NCI-H146 treated with DMSO at 0.1 percent for 48 hours (cell line): Measurements from ENCODE around the gene FAN1.
"Not testable (repeated sequence)": the region's sequence is repeated elsewhere in the genome, so short reads cannot be mapped to it uniquely, and the experiment has no call there.

Experiments
- DNase-seq: peaks from one replicate; lab custom pipeline; 2025; ENCODE audit not compliant: unreplicated experiment; lab: John Stamatoyannopoulos, UW

Gene FAN1

DNA sequence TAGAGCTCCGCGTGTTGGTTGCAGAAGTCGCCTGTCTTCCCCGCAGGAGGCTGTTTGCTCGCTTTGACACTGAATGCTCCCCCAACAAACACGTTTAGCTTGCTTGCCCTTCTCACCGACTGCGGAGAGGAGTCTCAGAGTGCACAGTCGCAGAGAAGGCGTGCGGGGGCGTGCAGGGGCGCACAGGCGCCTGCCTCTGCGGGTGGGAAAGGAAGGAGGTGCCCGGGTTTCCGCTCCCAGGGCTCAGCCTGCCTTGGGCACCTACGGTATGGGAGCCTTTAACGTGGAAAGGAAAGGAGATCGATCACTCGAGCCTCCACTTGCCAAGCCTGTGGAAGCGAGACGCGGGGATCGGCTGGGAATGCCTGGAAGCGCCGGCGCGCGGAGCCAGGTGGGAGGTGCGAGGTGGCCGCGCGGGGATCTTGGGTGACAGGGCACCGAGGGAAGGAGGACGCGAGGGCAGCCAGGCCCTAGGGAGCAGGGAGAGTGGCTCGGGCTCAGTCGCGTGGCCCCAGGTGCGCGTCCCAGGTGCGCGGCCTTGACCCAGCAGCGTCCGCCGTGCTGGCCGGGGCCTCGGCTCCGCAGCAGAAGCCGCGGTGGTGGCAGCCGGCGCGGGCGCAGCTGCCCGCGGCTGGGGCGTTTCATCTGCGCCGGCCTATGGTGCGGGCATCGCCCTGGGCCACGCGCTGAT is at the start of gene FAN1:
Gene FAN1 (plus strand): TSS at position 419 of the 691 bp plus-strand sequence. CDS start 749 bp downstream, outside the sequence.
- peak; percentile 55 for DNase-seq

- DNase-seq, result no peak
Observed at GRCh38 chr15:30859091-30859874, 44.4 kb upstream of the FAN1 start.

DNA sequence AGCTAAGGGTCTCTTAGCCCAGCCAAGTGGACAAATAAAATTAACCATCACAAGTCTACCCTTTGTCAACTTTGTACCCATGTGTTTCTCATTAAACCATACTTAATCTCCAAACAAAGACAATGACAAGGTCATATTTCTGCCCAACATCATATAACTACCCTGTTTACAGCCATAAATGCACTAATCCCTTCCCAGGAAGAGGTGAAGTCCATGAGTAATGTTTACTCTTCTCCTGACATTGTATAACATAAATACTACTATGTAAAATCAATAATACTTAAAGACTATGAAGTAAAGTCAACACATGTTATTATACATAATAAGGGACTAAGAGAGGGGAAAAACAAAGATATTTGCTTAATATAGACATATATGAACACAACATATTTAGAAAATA is 38.5 kb upstream of the FAN1 start:
- peak; percentile 31 for DNase-seq

GRCh38 chr15:30870681-30871080 is 33.0 kb upstream of the FAN1 start:
- no peak for DNase-seq

GRCh38 chr15:30872341-30872748 is 31.4 kb upstream of the FAN1 start:
- DNase-seq, result no peak

GRCh38 chr15:30877070-30877469 is 26.6 kb upstream of the FAN1 start:
- no peak for DNase-seq

DNA sequence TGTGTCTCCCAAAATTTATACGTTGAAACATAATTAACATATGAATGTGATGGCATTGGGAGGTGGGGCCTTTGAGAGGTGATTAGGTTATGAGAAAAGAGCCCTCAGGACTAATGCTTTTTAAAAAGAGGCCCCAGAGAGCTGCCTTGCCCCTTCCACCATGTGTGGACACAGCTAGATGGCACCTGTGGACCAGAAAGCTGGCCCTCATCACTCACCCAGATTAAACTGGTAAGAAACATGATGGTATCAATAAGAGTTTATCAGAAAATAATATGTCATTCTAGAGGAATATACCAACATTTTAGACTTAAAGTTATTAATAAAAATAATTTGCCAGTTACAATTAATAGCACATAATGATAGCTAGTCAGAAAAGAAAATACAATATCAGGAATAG is 25.2 kb upstream of the FAN1 start:
- no peak for DNase-seq

GRCh38 chr15:30882849-30883433 is 20.8 kb upstream of the FAN1 start:
- DNase-seq, result no peak

GRCh38 chr15:30883666-30884065 is 20.0 kb upstream of the FAN1 start:
- DNase-seq, result not testable (repeated sequence)

- DNase-seq, result no peak
Observed at GRCh38 chr15:30885814-30886213, 17.9 kb upstream of the FAN1 start.

- DNase-seq, result no peak
Observed at GRCh38 chr15:30889196-30889595, 14.5 kb upstream of the FAN1 start.

DNA sequence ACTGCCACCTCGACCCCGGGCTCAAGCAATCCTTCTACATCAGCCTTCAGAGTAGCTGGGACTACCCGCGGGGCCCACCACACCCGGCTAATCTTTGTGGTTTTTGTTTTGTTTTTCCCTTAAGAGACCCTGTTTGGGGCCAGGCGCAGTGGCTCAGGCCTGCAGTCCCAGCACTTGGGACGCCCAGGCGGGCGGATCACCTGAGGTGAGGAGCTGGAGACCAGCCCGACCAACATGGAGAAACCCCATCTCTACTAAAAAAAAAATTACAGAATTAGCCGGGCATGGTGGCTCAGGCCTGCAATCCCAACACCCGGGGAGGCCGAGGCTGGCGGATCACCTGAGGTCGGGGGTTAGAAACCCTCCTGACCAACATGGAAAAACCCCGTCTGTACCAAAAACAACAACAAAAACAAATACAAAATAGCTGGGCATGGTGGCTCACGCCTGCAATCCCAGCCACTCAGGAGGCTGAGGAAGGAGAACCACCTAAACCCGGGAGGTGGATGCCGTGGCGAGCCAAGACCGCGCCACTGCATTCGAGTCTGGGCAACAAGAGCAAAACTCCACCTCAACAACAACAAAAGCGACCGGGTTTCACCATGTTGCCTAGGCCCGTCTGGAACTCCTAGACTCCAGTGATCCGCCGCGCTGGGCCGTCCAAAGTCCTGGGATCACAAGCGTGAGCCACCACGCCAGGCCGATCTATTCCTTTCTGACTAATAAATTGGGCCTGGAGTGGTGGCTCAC is 8.1 kb upstream of the FAN1 start:
- no peak for DNase-seq

DNA sequence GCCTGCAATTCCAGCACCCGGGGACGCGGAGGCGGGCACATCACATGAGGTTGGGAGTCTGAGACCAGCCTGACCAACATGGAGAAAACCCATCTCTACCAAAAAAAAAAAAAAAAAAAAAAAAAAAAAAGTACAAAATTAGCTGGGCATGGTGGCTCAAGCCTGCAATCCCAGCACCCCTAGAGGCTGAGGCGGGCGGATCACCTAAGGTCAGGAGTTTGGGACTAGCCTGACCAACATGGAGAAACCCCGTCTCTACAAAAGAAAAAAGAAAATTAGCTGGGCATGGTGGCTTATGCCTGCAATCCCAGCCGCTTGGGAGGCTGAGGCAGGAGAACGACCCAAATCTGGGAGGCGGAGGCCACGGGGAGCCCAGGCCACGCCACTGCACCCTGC is 7.5 kb upstream of the FAN1 start:
- DNase-seq, result no peak

DNA sequence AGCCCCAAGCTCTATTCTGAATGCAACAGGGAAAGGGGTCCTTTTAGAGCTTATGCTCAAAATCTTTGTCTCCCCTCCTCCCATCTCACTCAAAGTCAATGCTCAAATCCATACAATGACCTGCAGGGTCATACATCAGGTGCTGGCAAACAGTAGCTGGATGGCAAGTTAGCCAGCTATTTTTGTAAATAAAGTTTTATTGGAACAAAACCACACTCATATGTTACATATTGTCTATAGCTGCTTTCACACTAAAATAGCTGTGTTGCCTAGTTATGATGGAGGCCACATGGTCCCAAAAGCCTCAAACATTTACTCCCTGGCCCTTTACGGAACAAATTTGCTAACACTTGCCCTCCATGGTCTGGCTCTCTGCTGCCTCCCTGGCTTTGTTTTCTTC is 1.8 kb upstream of the FAN1 start:
- no peak for DNase-seq

- no peak for DNase-seq
Observed at GRCh38 chr15:30904812-30905211, 1.1 kb downstream of the FAN1 start.

GRCh38 chr15:30905821-30906220 is 2.1 kb downstream of the FAN1 start:
- no peak for DNase-seq

DNA sequence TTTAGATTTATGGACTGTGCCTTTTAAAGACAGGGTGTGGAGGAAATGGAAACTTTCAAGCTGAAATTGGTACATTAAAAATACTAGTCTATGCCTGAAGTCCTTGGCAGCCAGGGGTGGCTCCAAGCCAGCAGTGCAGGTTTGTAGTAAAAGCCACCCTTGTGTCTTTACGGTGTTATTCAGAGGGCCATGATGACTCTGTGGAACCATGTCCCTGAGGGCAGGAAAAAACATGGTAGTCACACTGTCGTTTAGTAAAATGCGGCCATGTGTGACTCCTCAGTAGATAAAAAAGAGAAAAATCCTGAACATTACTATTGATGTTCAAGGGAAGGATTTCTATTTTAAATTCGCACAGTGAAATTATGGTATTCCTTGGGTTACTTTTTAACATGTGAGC is 2.7 kb downstream of the FAN1 start:
- DNase-seq, result no peak

GRCh38 chr15:30913761-30914160 is 10.0 kb downstream of the FAN1 start:
- DNase-seq, result no peak

GRCh38 chr15:30917013-30917412 is 13.3 kb downstream of the FAN1 start:
- no peak for DNase-seq

- DNase-seq, result no peak
Observed at GRCh38 chr15:30917675-30918074, 14.0 kb downstream of the FAN1 start.

DNA sequence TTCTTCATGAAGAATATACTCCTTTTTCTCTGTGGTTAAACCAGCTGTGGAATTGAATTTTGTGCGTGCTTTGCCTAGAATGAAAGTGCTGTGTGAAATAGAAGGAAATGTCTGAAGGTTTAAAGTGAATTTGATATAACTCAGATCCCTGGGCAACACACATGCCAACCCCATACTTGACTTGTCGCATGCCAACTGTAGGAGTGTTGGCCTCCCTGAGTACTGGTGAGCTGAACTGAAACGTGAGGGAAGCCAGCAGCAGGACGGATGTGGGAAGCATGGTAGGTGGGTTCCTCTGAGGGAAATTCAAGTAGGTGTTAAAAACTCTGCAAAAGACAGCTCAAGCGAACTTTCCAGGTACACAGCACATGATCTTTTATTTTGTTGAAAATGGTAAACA is 14.7 kb downstream of the FAN1 start:
- no peak for DNase-seq
